ENCODE measurements around the gene KCNG4. TPM values are rescaled to one million over a fixed set of nuclear protein-coding genes. Genes with fewer than 3 reads are reported as not detected.

Gene KCNG4
- total RNA-seq, 2 experiments from 2014 or later = not detected

DNA sequence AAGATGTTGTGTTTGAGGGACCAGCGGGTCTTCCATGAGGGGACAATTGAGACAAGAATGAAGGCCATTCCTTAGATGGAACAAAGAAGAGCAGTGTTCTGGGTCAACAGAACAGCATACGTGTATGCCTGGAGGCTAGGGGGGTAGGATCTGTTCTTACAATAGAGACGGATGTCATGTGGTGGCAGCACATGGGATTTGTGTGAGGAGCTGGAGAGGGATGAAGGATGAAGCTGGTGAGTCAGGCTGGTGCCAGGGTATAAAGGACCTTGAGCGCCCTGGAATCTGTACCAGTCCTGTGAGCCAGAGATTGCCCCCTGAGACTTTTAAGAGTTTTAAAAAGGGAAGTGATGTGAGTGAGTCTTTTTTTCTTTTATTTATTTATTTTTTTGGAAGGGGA, 32.1 kb upstream of the KCNG4 start:
- DNase-seq (no peak), ATAC-seq (no peak)
- H3K27me3 Mint-ChIP-seq = peaks cover 5% of the 10 kb centered on the region
- H3K4me3 Mint-ChIP-seq = no peak overlapping the region
- H3K4me1 Mint-ChIP-seq (ENCODE audit: low read depth) = no peaks in the 10 kb centered on the region
- ChIA-PET POLR2A (no interaction called here), CTCF (no interaction called here)
- H3K9me3 Mint-ChIP-seq = no peaks in the 10 kb centered on the region
- TF ChIP-seq, protein P1, sequence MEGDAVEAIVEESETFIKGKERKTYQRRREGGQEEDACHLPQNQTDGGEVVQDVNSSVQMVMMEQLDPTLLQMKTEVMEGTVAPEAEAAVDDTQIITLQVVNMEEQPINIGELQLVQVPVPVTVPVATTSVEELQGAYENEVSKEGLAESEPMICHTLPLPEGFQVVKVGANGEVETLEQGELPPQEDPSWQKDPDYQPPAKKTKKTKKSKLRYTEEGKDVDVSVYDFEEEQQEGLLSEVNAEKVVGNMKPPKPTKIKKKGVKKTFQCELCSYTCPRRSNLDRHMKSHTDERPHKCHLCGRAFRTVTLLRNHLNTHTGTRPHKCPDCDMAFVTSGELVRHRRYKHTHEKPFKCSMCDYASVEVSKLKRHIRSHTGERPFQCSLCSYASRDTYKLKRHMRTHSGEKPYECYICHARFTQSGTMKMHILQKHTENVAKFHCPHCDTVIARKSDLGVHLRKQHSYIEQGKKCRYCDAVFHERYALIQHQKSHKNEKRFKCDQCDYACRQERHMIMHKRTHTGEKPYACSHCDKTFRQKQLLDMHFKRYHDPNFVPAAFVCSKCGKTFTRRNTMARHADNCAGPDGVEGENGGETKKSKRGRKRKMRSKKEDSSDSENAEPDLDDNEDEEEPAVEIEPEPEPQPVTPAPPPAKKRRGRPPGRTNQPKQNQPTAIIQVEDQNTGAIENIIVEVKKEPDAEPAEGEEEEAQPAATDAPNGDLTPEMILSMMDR (IDR thresholded peaks at IDR 0.05) = no peak
- H3K27ac Mint-ChIP-seq = no peak overlapping the region
- H3K36me3 Mint-ChIP-seq (ENCODE audit: low read depth) = no peaks in the 10 kb centered on the region
- intact Hi-C loops (cut with micrococcal nuclease) = no loop called here

DNA sequence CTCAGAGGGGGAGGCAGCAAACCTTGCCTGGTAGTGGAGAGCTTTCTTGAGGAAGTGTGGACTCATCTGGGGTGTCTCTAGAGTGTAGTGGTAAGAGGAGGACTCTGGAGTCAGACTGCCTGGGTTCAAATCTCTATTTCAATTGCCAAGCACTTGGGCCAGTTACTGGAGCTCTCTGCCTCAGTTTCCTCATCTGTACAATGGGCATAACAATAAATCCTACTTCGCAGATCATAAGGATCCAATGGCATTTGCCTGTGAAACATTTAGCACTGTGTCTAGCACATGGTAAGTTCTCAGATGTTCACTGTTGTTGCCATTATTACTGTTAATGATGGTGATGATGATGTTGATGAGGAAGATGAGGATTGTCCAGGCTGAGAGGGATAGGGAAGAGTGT, 31.2 kb upstream of the KCNG4 start:
- H3K27ac Mint-ChIP-seq = no peak overlapping the region
- POLR2A ChIA-PET = no interaction called here

DNA sequence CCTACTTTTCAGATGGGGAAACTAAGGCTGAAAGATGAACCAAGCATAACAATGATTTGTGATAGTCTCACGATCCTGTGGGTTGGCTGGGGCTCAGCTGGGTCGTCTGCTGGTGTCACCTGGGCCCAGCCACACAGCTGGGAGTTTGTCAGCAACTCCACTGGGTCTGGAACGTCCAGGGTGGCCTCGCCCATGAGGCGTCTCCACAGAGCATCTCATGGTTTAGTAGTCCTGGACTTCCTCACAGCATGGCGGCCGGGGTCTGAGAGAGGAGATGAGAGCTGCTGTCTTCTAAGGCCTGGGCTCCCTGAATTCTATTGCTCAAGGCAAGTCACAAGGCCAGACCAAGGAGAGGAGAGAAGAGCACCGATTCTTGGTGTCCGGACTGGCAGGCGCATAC, 30.7 kb upstream of the KCNG4 start:
- CTCF ChIA-PET = no interaction called here
- Mint-ChIP-seq H3K27me3 (peaks cover 2% of the 10 kb centered on the region), H3K27ac (no peak overlapping the region), H3K36me3 (ENCODE audit: low read depth) (no peaks in the 10 kb centered on the region), H3K4me1 (ENCODE audit: low read depth) (no peaks in the 10 kb centered on the region), H3K9me3 (no peaks in the 10 kb centered on the region), H3K4me3 (no peak overlapping the region)
- DNase-seq = no peak
- no peak for ATAC-seq
- POLR2A ChIA-PET = no interaction called here
- TF ChIP-seq, protein P1 (IDR thresholded peaks at IDR 0.05) = no peak
- intact Hi-C loops (cut with micrococcal nuclease) = no loop called here

More for the DNA sequence above, 31.2 kb upstream of the KCNG4 start:
- ATAC-seq = no peak
- Mint-ChIP-seq H3K27me3 (peaks cover 5% of the 10 kb centered on the region), H3K4me3 (no peak overlapping the region), H3K9me3 (no peaks in the 10 kb centered on the region), H3K4me1 (ENCODE audit: low read depth) (no peaks in the 10 kb centered on the region), H3K36me3 (ENCODE audit: low read depth) (no peaks in the 10 kb centered on the region)
- no peak for DNase-seq
- intact Hi-C loops (cut with micrococcal nuclease) = no loop called here
- TF ChIP-seq, protein P1 (IDR thresholded peaks at IDR 0.05) = no peak
- CTCF ChIA-PET = no interaction called here

DNA sequence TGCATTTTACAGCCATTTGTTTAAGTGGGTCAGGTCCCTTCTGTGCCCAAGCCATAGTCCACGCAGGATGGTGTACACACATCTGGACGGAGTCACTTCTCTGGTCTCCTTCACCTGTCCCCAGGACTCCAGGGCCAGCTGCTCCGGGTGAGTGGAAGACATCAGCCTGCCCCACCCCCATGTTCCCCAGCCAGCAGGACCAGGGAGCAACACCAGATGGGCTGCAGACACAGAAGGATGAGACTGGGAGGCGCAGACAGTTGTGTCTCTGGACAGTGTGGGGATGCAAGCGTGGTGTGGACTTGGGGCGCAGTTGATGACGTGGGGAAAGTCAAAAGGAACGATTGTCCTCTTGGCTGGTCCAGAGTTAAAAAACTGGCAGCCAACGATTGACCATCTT, 30.3 kb upstream of the KCNG4 start:
- POLR2A ChIA-PET = no interaction called here
- Mint-ChIP-seq H3K9me3 (no peaks in the 10 kb centered on the region), H3K27me3 (peaks cover 2% of the 10 kb centered on the region), H3K36me3 (ENCODE audit: low read depth) (no peaks in the 10 kb centered on the region), H3K4me3 (no peak overlapping the region), H3K27ac (no peak overlapping the region), H3K4me1 (ENCODE audit: low read depth) (no peaks in the 10 kb centered on the region)
- intact Hi-C loops (cut with micrococcal nuclease) = no loop called here
- ATAC-seq (no peak), DNase-seq (no peak)
- CTCF ChIA-PET = no interaction called here
- TF ChIP-seq, protein P1 (IDR thresholded peaks at IDR 0.05) = no peak

DNA sequence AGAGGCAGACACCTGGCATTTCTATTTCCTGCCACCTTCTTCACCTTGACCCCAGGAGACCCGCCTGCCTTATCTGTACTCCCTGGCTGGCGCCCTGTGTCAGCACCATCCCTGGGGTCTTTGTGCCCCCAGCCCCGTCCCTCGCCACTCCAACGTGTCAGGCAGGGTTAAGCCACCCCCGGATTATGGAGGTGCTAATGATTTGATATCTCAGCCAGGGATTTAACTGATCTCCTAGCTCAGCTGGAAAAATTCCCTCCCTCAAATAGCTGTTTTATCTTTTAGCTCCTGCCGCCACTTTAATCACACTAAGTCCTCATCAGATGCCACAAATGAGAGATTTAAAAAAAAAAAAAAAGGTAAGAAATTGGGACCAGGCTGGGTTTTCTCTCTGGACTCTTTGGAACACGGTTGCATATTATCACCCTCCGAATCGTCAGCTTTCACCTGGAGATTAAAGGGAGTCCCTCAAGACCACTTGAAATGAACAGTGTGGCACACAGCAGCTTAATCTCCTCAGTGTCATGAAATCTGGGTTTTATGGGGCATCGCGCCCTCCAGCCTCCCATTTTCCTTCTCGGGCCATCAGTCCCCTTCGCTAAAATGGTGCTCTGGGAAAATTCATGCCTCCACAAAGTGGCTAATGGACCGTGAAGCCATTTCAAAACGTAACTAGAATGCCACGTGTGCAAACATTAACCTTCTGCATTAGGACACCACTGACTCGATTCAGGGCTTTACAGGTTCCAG, 28.7 kb upstream of the KCNG4 start:
- Mint-ChIP-seq H3K4me1 (ENCODE audit: low read depth) (no peaks in the 10 kb centered on the region), H3K36me3 (ENCODE audit: low read depth) (no peaks in the 10 kb centered on the region), H3K27me3 (peaks cover 2% of the 10 kb centered on the region), H3K9me3 (no peaks in the 10 kb centered on the region), H3K4me3 (no peak overlapping the region), H3K27ac (no peak overlapping the region)
- ChIA-PET POLR2A (no interaction called here), CTCF (interaction anchor here (0.6 to 1.2 kb wide), 3 partner anchors 8 to 620 kb away, joined by 3 to 4 read pairs (median 3); no protein-coding TSS in a partner anchor)
- ATAC-seq (no peak), DNase-seq (no peak)
- TF ChIP-seq, protein P1 (IDR thresholded peaks at IDR 0.05) = no peak
- intact Hi-C loops (cut with micrococcal nuclease) = no loop called here
